H9 (cell line): ENCODE results near the gene BOD1L1. TPM values are rescaled to one million over a fixed set of nuclear protein-coding genes. Genes with fewer than 3 reads are reported as not detected.

Experiments used
- DNase-seq: peaks from one replicate; pipeline ENCODE4 v3.0.0-alpha.2; 2017
- H2AFZ ChIP-seq: one replicate; pipeline ENCODE4 v1.6.1; 2013; ENCODE audit warnings: mild to moderate bottlenecking, low read length, control low read depth, moderate library complexity
- H2AK5ac ChIP-seq: 2 replicates; pipeline ENCODE4 v1.6.1; 2013; ENCODE audit warnings: low read length, control low read depth, mixed read lengths; ENCODE audit not compliant: insufficient read length
- H2BK120ac ChIP-seq: one replicate; pipeline ENCODE4 v1.6.1; 2013; ENCODE audit warnings: low read depth, mild to moderate bottlenecking, low read length, control low read depth, inconsistent platforms; ENCODE audit not compliant: poor library complexity, severe bottlenecking
- H2BK12ac ChIP-seq: 2 replicates; pipeline ENCODE4 v1.6.1; 2013; ENCODE audit warnings: low read length, control low read depth, mixed read lengths, low read depth; ENCODE audit not compliant: insufficient read length
- H2BK15ac ChIP-seq: 2 replicates; pipeline ENCODE4 v1.6.1; 2013; ENCODE audit warnings: low read depth, low read length, control low read depth
- H2BK20ac ChIP-seq: one replicate; pipeline ENCODE4 v1.6.1; 2013; ENCODE audit warnings: low read depth, mild to moderate bottlenecking, low read length, control low read depth, inconsistent platforms; ENCODE audit not compliant: poor library complexity, severe bottlenecking
- H2BK5ac ChIP-seq: 2 replicates; pipeline ENCODE4 v1.6.1; 2013; ENCODE audit warnings: low read length, control low read depth, mixed read lengths; ENCODE audit not compliant: insufficient read length
- H3K14ac ChIP-seq: 2 replicates; pipeline ENCODE4 v1.6.1; 2013; ENCODE audit warnings: low read length, control low read depth; ENCODE audit not compliant: insufficient read depth
- H3K18ac ChIP-seq: 2 replicates; pipeline ENCODE4 v1.6.1; 2013; ENCODE audit warnings: low read depth, mild to moderate bottlenecking, mixed read lengths, low read length, control low read depth; ENCODE audit not compliant: insufficient read length
- H3K23ac ChIP-seq: 2 replicates; pipeline ENCODE4 v1.6.1; 2013; ENCODE audit warnings: low read length, control low read depth, mixed read lengths, low read depth; ENCODE audit not compliant: insufficient read length
- H3K23me2 ChIP-seq: 2 replicates; pipeline ENCODE4 v1.6.1; 2013; ENCODE audit warnings: low read depth, mild to moderate bottlenecking, mixed read lengths, low read length, control low read depth; ENCODE audit not compliant: insufficient read length, poor library complexity, severe bottlenecking
- H3K27ac ChIP-seq: 2 replicates; pipeline ENCODE4 v1.5.1; 2013; ENCODE audit warnings: low read length, control low read depth, mixed read lengths, low read depth; ENCODE audit not compliant: insufficient read length
- H3K27me3 ChIP-seq: 2 replicates; pipeline ENCODE4 v1.6.1; 2013; ENCODE audit warnings: low read length, control low read depth, inconsistent platforms; ENCODE audit not compliant: insufficient read depth
- H3K4ac ChIP-seq: 2 replicates; pipeline ENCODE4 v1.6.1; 2013; ENCODE audit warnings: low read depth, mild to moderate bottlenecking, control low read depth, inconsistent platforms, low read length, moderate library complexity
- H3K4me1 ChIP-seq: 2 replicates; pipeline ENCODE4 v1.6.1; 2013; ENCODE audit warnings: low read length, control low read depth, inconsistent platforms; ENCODE audit not compliant: insufficient read depth
- H3K4me2 ChIP-seq: 2 replicates; pipeline ENCODE4 v1.6.1; 2013; ENCODE audit warnings: low read length, control low read depth, mixed read lengths; ENCODE audit not compliant: insufficient read length, insufficient read depth
- H3K56ac ChIP-seq: 2 replicates; pipeline ENCODE4 v1.6.1; 2013; ENCODE audit warnings: low read depth, mild to moderate bottlenecking, mixed read lengths, low read length, control low read depth; ENCODE audit not compliant: insufficient read length
- H3K79me1 ChIP-seq: 2 replicates; pipeline ENCODE4 v1.6.1; 2013; ENCODE audit warnings: low read depth, mild to moderate bottlenecking, moderate library complexity, low read length, control low read depth, inconsistent platforms; ENCODE audit not compliant: insufficient read depth, poor library complexity, severe bottlenecking
- H3K79me2 ChIP-seq: 2 replicates; pipeline ENCODE4 v1.6.1; 2013; ENCODE audit warnings: low read length, control low read depth, inconsistent platforms; ENCODE audit not compliant: insufficient read depth
- H3K9ac ChIP-seq: 2 replicates; pipeline ENCODE4 v1.6.1; 2013; ENCODE audit warnings: low read length, control low read depth, mixed read lengths; ENCODE audit not compliant: insufficient read length; ENCODE audit errors: extremely low read depth
- H3K9me3 ChIP-seq: one replicate; pipeline ENCODE4 v1.6.1; 2013; ENCODE audit warnings: low read depth, low read length, inconsistent platforms; ENCODE audit not compliant: control insufficient read depth
- H3T11ph ChIP-seq: one replicate; pipeline ENCODE4 v1.6.1; 2013; ENCODE audit warnings: mild to moderate bottlenecking, low read length, control low read depth, inconsistent platforms
- H4K20me1 ChIP-seq: one replicate; pipeline ENCODE4 v1.6.1; 2013; ENCODE audit not compliant: control insufficient read depth, insufficient read length, insufficient read depth
- H4K5ac ChIP-seq: 2 replicates; pipeline ENCODE4 v1.6.1; 2013; ENCODE audit warnings: low read depth, mild to moderate bottlenecking, mixed read lengths, low read length, control low read depth; ENCODE audit not compliant: insufficient read length
- H4K8ac ChIP-seq: replicated peaks from 2 replicates; pipeline ENCODE4 v1.6.1; 2013; ENCODE audit warnings: low read length, control low read depth, mixed read lengths, low read depth; ENCODE audit not compliant: insufficient read length
- H4K91ac ChIP-seq: 2 replicates; pipeline ENCODE4 v1.6.1; 2013; ENCODE audit warnings: low read depth, mild to moderate bottlenecking, moderate library complexity, mixed read lengths, low read length, control low read depth; ENCODE audit not compliant: insufficient read length
- H3K27ac Mint-ChIP-seq, 3 experiments: 2 replicates in 2 of 3; 3 replicates in 1 of 3; pipeline ENCODE4 v1.8.0; 2020 to 2021; ENCODE audit warnings: mixed read lengths in 3 of 3, mild to moderate bottlenecking in 1 of 3, moderate library complexity in 1 of 3
- H3K27me3 Mint-ChIP-seq: 2 replicates; pipeline ENCODE4 v1.8.0; 2021; ENCODE audit warnings: low read depth, mild to moderate bottlenecking, moderate library complexity, mixed read lengths
- H3K36me3 Mint-ChIP-seq, 3 experiments: 2 replicates in 2 of 3; 3 replicates in 1 of 3; pipeline ENCODE4 v1.8.0; 2020 to 2021; ENCODE audit warnings: low read depth in 3 of 3, mixed read lengths in 3 of 3; ENCODE audit not compliant: insufficient read depth in 1 of 3
- H3K4me1 Mint-ChIP-seq, 2 experiments: 2 replicates each; pipeline ENCODE4 v1.8.0; 2020; ENCODE audit warnings: mixed read lengths in 2 of 2
- H3K4me3 Mint-ChIP-seq, 2 experiments: 2 replicates in 1 of 2; 3 replicates in 1 of 2; pipeline ENCODE4 v1.8.0; 2020 to 2021; ENCODE audit warnings: mild to moderate bottlenecking in 2 of 2, mixed read lengths in 2 of 2, moderate library complexity in 1 of 2
- H3K9me3 Mint-ChIP-seq, 2 experiments: 2 replicates in 1 of 2; 3 replicates in 1 of 2; pipeline ENCODE4 v1.8.0; 2020; ENCODE audit warnings: mild to moderate bottlenecking in 2 of 2, mixed read lengths in 2 of 2, moderate library complexity in 1 of 2
- CTCF ChIP-seq: fragments of 200-600 bp; sonication (generic); conservative IDR thresholded peaks from 3 replicates; pipeline ENCODE4 v1.8.0; 2021; ENCODE audit warnings: antibody characterized with exemption, mild to moderate bottlenecking
- WGBS: extraction: QIAGEN DNeasy Blood & Tissue Kit; methylation state at CpG from one replicate; pipeline ENCODE4 v1.1.7; 2013; ENCODE audit warnings: missing lambda C conversion rate, low lambda C conversion rate, mixed read lengths; ENCODE audit not compliant: insufficient read length; ENCODE audit errors: extremely low coverage; 5-methylcytosine and 5-hydroxymethylcytosine counted together
- total RNA-seq: library from RNA; stranded (reverse); gene quantifications from 2 replicates; pipeline ENCODE4 v1.2.1, GENCODE V29; 2021

Gene BOD1L1
- total RNA-seq, 1 experiment from 2014 or later: 37.8 TPM

DNA sequence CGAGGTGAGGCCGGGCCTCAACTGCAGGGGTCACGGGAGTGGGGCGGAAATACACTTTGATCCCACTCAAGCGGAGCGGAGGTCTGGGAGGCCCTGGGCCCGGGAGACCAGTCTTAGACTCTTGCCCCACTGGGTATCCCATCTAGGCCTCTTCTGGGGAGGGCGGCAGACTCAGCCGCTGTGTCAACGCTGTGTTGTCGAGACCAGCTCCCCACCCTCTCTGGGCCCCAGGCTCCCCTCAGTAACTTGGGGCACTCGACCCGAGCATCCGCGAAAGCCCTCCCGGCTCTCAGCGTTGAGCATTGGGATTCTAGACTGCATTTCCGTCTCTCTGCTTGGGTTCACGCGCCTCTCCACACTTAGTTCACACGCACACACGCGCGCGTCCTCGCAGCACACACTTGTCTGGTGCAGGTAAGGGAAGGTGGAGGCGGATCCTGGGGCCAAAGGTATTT lies 84.9 kb downstream of the BOD1L1 start:
- H3K4me3 Mint-ChIP-seq: peak overlapping the region; percentile 73 to 93; a peak in 4 of 5 replicates
- Histone ChIP-seq H3K4ac (no peak overlapping the region), H4K91ac (no peak overlapping the region), H2BK120ac (no peak overlapping the region), H2BK20ac (no peak overlapping the region), H2BK5ac (no peak overlapping the region), H3K79me1 (no peaks in the 10 kb centered on the region), H3K27ac (no peak overlapping the region), H3K18ac (no peak overlapping the region), H3K4me1 (no peaks in the 10 kb centered on the region), H3K27me3 (peaks cover 81% of the 10 kb centered on the region), H3K4me2 (peak overlapping the region; percentile 1), H4K20me1 (peaks cover 3% of the 10 kb centered on the region), H2AFZ (no peak overlapping the region), H3K9ac (no peak overlapping the region), H2BK12ac (no peak overlapping the region), H2AK5ac (no peak overlapping the region), H3K79me2 (no peaks in the 10 kb centered on the region), H3K56ac (no peak overlapping the region), H3T11ph (no peak overlapping the region), H3K23ac (no peak overlapping the region), H3K14ac (no peak overlapping the region), H3K9me3 (no peaks in the 10 kb centered on the region), H4K8ac (no peak overlapping the region), H2BK15ac (no peak overlapping the region), H3K23me2 (peaks cover 20% of the 10 kb centered on the region), H4K5ac (no peak overlapping the region)
- H3K36me3 Mint-ChIP-seq: no peaks in the 10 kb centered on the region; a peak in 1 of 7 replicates
- DNase-seq: no peak
- peaks cover 9 to 10% of the 10 kb centered on the region in 2 experiments; a peak in 4 of 5 replicates for H3K9me3 Mint-ChIP-seq
- WGBS: no CpG with 5 or more reads among the region's 27 CpGs
- H3K27me3 Mint-ChIP-seq: peaks cover 95% of the 10 kb centered on the region
- no peak for TF ChIP-seq CTCF
- H3K4me1 Mint-ChIP-seq: peaks cover 38 to 46% of the 10 kb centered on the region in 2 experiments
- no peak overlapping the region for H3K27ac Mint-ChIP-seq
